PFSK-1 (cell line): Measurements from ENCODE around the gene GLTP.

Source experiments
- FOXP2 ChIP-seq: optimal IDR thresholded peaks from 2 replicates; pipeline ENCODE3; 2011; ENCODE audit warnings: borderline replicate concordance, control low read depth, inconsistent platforms; ENCODE audit not compliant: insufficient read depth; ENCODE audit errors: extremely low read length, extremely low read depth
- POLR2AphosphoS5 ChIP-seq: IDR thresholded peaks from 2 replicates; pipeline ENCODE4 v1.6.1; 2012; ENCODE audit warnings: low read depth, mild to moderate bottlenecking, control low read depth, low read length, moderate library complexity
- SIN3A ChIP-seq: IDR thresholded peaks from 2 replicates; pipeline ENCODE4 v1.6.1; 2012; ENCODE audit warnings: mild to moderate bottlenecking, low read length, moderate library complexity, borderline replicate concordance; ENCODE audit not compliant: insufficient read depth
- TAF1 ChIP-seq: IDR thresholded peaks from 2 replicates; pipeline ENCODE4 v1.6.1; 2012; ENCODE audit warnings: low read length, control low read depth, borderline replicate concordance; ENCODE audit not compliant: insufficient read depth
- TF ChIP-seq, protein P1 (sequence below), 2 experiments: IDR thresholded peaks; 2 replicates each; pipeline versions ENCODE4 v1.6.1 to v1.8.0; 2011 to 2012; ENCODE audit warnings: low read depth in 2 of 2, low read length in 2 of 2, control low read depth in 1 of 2, inconsistent platforms in 1 of 2, mild to moderate bottlenecking in 1 of 2, moderate library complexity in 1 of 2; ENCODE audit not compliant: insufficient read depth in 1 of 2

GLTP gene

DNA sequence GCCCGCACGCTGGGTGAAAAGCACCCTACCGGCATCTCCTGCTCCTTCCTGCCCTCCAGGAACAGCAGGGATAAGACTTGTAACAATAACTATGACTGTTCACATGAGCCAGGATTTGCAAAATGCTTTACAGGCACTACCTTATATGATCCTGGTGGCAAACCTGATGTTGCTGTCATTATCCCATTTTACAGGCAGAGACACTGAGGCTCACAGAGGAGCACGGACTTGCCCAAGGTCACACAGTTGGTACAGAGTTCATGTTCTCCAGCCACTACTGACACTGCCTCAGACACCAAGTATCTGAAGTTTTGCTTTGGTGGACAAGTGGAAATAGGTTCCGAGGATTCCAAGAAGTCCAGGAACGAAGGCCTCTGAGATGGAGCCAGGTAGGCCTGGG is 22.6 kb downstream of the GLTP start:
- TF ChIP-seq FOXP2, result no peak
- TF ChIP-seq SIN3A, result no peak
- TF ChIP-seq, protein P1, sequence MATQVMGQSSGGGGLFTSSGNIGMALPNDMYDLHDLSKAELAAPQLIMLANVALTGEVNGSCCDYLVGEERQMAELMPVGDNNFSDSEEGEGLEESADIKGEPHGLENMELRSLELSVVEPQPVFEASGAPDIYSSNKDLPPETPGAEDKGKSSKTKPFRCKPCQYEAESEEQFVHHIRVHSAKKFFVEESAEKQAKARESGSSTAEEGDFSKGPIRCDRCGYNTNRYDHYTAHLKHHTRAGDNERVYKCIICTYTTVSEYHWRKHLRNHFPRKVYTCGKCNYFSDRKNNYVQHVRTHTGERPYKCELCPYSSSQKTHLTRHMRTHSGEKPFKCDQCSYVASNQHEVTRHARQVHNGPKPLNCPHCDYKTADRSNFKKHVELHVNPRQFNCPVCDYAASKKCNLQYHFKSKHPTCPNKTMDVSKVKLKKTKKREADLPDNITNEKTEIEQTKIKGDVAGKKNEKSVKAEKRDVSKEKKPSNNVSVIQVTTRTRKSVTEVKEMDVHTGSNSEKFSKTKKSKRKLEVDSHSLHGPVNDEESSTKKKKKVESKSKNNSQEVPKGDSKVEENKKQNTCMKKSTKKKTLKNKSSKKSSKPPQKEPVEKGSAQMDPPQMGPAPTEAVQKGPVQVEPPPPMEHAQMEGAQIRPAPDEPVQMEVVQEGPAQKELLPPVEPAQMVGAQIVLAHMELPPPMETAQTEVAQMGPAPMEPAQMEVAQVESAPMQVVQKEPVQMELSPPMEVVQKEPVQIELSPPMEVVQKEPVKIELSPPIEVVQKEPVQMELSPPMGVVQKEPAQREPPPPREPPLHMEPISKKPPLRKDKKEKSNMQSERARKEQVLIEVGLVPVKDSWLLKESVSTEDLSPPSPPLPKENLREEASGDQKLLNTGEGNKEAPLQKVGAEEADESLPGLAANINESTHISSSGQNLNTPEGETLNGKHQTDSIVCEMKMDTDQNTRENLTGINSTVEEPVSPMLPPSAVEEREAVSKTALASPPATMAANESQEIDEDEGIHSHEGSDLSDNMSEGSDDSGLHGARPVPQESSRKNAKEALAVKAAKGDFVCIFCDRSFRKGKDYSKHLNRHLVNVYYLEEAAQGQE (IDR thresholded peaks at IDR 0.05; ENCODE audit: insufficient read depth in 1 of 2, low read depth in 2 of 2, low read length in 2 of 2), result no peak
- TF ChIP-seq POLR2AphosphoS5, result no peak
- TF ChIP-seq TAF1, result no peak

DNA sequence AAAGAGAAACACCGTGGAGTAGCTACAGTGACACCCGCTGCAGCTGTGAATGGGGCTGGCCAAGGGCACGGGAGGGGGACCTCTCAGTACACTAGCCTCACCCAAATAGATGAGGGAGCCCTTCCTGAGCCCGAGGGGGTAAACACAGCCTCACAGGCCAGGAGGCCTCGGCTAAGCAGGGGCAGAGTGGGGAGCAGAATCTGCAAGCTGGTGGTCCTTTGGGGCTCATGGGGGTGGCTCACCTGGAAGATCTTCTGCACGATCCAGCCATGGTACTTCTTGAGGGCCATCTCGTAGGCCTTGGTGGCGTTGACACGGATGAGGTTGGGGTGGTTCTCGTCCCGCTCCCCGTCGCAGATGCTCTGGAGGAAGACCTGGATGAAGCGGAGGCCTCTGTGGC is 25.0 kb downstream of the GLTP start:
- TF ChIP-seq POLR2AphosphoS5 (no peak), TAF1 (no peak), FOXP2 (no peak), SIN3A (no peak)
- TF ChIP-seq, protein P1 (IDR thresholded peaks at IDR 0.05; ENCODE audit: insufficient read depth in 1 of 2, low read depth in 2 of 2, low read length in 2 of 2), result no peak

DNA sequence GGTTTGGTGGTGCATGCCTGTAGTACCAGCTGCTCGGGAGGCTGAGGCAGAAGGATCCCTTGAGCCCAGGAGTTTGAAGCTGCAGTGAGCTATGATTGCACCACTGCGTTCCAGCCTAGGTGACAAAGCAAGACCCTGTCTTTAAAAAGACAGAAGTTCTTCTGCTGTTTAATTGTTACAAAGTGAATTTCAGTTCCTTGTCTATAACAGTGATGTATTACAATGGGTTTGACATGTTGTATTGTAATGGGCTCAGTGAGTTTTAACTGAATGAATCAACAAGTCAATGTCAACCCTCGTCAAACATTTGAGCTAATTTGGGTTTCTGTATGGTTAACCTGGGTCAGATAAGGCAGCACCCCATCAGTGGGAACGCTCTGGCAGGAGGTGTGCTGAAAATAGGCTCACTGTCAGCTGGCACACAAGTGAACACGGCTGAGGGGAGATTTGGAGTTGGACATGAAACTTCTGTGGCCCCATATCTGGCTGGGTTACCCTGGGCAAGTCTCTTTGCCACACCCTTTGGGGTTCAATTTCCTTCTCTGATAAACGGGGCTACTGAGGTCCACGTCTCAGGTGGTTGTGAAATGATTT is 33.1 kb downstream of the GLTP start:
- TF ChIP-seq, protein P1 (IDR thresholded peaks at IDR 0.05; ENCODE audit: insufficient read depth in 1 of 2, low read depth in 2 of 2, low read length in 2 of 2), result no peak
- TF ChIP-seq TAF1 (no peak), FOXP2 (no peak), SIN3A (no peak), POLR2AphosphoS5 (no peak)

DNA sequence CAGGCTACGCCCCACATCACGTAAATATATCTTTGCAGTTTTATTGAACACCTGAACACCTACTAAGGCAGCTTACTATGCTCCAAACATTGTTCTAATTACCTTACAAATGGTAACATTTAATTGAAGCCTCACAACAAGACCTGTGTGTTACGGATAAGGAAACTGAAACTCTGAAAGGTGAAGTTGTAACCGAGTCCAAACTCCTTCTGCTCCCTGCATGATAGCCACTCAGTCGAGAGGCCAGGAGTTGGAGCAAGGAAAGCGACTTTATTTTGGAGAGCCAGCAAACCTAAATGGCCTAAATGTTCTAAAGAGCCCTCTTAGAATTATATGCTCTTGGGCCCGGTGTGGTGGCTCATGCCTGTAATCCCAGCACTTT is 34.5 kb downstream of the GLTP start:
- no peak for TF ChIP-seq TAF1
- TF ChIP-seq, protein P1 (IDR thresholded peaks at IDR 0.05; ENCODE audit: insufficient read depth in 1 of 2, low read depth in 2 of 2, low read length in 2 of 2), result no peak
- no peak for TF ChIP-seq SIN3A
- TF ChIP-seq POLR2AphosphoS5, result no peak
- no peak for TF ChIP-seq FOXP2
